Loucy (cell line): ENCODE measurements around the gene SMAP1.

Source experiments
- H2AFZ ChIP-seq: fragments of 200-600 bp; sonication (generic); 2 replicates; pipeline ENCODE4 v1.6.0; 2016; ENCODE audit warnings: antibody characterized with exemption, mild to moderate bottlenecking, low read length, moderate library complexity
- H3F3A ChIP-seq: fragments of 200-600 bp; 2 replicates; pipeline ENCODE4 v1.6.0; 2016; ENCODE audit warnings: antibody characterized with exemption, low read depth, mild to moderate bottlenecking
- H3K27me3 ChIP-seq: fragments of 200-600 bp; sonication (generic); 2 replicates; pipeline ENCODE4 v1.6.1; 2014; ENCODE audit warnings: low read length, mild to moderate bottlenecking; ENCODE audit not compliant: insufficient read depth, poor library complexity, severe bottlenecking
- H3K36me3 ChIP-seq: fragments of 200-600 bp; sonication (generic); 2 replicates; pipeline ENCODE4 v1.6.1; 2016; ENCODE audit warnings: low read length; ENCODE audit not compliant: insufficient read depth
- H3K4me1 ChIP-seq: fragments of 200-600 bp; sonication (generic); 2 replicates; pipeline ENCODE4 v1.5.1; 2014; ENCODE audit warnings: low read length, mild to moderate bottlenecking; ENCODE audit not compliant: insufficient read depth, poor library complexity, severe bottlenecking
- H3K4me2 ChIP-seq: fragments of 200-600 bp; sonication (generic); 2 replicates; pipeline ENCODE4 v1.6.0; 2014; ENCODE audit warnings: antibody characterized with exemption, low read length, low read depth, mild to moderate bottlenecking; ENCODE audit not compliant: poor library complexity, severe bottlenecking
- H3K4me3 ChIP-seq: fragments of 200-600 bp; sonication (generic); 2 replicates; pipeline ENCODE4 v1.5.1; 2014; ENCODE audit warnings: low read length, mild to moderate bottlenecking, mixed read lengths; ENCODE audit not compliant: poor library complexity, severe bottlenecking
- H3K79me2 ChIP-seq: fragments of 200-600 bp; sonication (generic); 2 replicates; pipeline ENCODE4 v1.6.1; 2014; ENCODE audit warnings: low read length; ENCODE audit not compliant: insufficient read depth
- H3K9ac ChIP-seq: fragments of 200-600 bp; sonication (generic); 2 replicates; pipeline ENCODE4 v1.6.0; 2014; ENCODE audit warnings: mild to moderate bottlenecking, low read depth, low read length, moderate library complexity; ENCODE audit not compliant: poor library complexity, severe bottlenecking
- H3K9me2 ChIP-seq: fragments of 200-600 bp; sonication (generic); replicated peaks from 2 replicates; pipeline ENCODE4 v1.6.1; 2016; ENCODE audit warnings: low read depth, low read length, mixed read lengths
- H3K9me3 ChIP-seq: fragments of 200-600 bp; sonication (generic); 2 replicates; pipeline ENCODE4 v1.6.1; 2014; ENCODE audit warnings: mild to moderate bottlenecking, antibody characterized with exemption, low read length, low read depth; ENCODE audit not compliant: insufficient read depth
- H4K20me1 ChIP-seq: fragments of 200-600 bp; sonication (generic); 2 replicates; pipeline ENCODE4 v1.6.0; 2014; ENCODE audit warnings: antibody characterized with exemption, low read length, mild to moderate bottlenecking; ENCODE audit not compliant: insufficient read depth, poor library complexity, severe bottlenecking
- EZH2phosphoT487 ChIP-seq: fragments of 200-600 bp; IDR thresholded peaks from 2 replicates; pipeline ENCODE4 v1.6.1; 2018; ENCODE audit warnings: antibody characterized with exemption, mild to moderate bottlenecking, moderate library complexity, borderline replicate concordance
- TF ChIP-seq, protein P1 (sequence below): fragments of 200-600 bp; sonication (generic); conservative IDR thresholded peaks from 2 replicates; pipeline ENCODE4 v1.5.1; 2014; ENCODE audit warnings: mild to moderate bottlenecking, antibody characterized with exemption, low read length

The SMAP1 gene

DNA sequence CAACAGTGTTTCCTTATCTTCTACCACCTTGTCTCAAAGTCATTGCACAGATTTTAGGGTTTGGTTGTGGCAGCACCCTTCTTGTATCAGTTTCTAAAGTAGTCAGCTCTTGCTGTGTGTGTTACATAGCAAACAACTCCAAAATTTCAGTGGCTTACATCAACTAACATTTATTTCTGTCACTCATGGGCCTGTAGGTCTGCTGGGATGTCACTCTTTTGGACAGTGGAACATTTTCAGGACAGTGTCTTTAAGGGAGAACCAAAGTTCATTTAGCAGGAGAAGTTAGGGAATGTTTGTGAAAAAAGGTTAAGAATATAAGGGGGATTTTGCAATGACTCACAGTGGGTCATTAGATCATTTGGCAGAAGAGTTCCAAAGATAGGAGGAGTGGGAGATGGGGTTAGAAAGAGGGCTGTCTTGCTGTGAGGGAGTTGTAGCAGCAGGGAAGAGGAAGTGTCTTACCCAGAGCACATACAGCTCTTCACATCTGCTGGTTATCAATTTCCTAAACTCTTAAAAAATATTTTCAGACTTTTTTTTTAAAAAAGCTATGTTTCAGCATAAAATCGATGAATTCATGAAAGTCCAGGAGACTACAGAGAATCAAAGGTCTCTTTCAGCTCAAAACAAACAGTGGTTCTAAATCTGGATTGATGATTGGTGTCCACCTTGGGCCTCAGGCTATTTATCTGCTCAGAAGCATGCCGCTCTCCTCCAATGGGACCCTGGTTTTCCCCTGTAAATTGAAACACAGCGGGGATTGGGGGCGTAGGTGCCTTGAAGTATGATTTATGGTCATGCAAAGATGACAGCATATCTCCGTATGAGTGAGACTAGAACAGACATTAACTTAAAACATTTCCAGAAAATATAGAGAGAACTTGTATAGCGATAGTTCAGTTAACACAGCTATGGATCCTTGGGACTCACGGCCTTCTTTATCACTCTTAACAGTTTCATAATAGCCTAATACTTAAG lies 171.9 kb downstream of the SMAP1 start:
- Histone ChIP-seq H4K20me1 (no peaks in the 10 kb centered on the region), H3K27me3 (no peaks in the 10 kb centered on the region), H3K9me3 (no peaks in the 10 kb centered on the region), H3K9me2 (no peaks in the 10 kb centered on the region), H3K36me3 (no peaks in the 10 kb centered on the region), H3K4me1 (peaks cover 6% of the 10 kb centered on the region), H3K79me2 (no peaks in the 10 kb centered on the region), H3F3A (no peaks in the 10 kb centered on the region), H3K9ac (no peak overlapping the region), H2AFZ (no peak overlapping the region), H3K4me2 (no peak overlapping the region), H3K4me3 (no peak overlapping the region)
- TF ChIP-seq, protein P1, sequence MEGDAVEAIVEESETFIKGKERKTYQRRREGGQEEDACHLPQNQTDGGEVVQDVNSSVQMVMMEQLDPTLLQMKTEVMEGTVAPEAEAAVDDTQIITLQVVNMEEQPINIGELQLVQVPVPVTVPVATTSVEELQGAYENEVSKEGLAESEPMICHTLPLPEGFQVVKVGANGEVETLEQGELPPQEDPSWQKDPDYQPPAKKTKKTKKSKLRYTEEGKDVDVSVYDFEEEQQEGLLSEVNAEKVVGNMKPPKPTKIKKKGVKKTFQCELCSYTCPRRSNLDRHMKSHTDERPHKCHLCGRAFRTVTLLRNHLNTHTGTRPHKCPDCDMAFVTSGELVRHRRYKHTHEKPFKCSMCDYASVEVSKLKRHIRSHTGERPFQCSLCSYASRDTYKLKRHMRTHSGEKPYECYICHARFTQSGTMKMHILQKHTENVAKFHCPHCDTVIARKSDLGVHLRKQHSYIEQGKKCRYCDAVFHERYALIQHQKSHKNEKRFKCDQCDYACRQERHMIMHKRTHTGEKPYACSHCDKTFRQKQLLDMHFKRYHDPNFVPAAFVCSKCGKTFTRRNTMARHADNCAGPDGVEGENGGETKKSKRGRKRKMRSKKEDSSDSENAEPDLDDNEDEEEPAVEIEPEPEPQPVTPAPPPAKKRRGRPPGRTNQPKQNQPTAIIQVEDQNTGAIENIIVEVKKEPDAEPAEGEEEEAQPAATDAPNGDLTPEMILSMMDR: no peak
- TF ChIP-seq EZH2phosphoT487: no peak

DNA sequence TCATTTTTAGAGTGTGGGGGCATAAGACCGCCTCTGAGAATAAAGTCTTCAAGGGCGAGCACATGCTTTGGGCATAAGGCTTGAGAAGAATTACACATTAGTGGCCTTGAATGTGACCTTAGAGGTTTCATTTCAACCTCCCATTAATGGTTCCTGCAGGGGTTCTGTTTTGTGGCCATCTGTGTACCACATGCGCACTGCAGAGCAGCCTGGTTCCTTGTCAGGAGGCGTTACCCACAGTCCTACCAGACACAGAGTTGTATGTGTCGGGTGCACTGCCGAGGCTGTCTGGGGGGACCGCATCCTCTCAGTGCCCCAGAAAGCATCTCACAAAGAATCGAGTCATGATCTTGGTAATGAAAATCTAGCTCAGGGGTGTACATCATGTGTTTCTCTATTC lies 173.4 kb downstream of the SMAP1 start:
- no peaks in the 10 kb centered on the region for H3K27me3 ChIP-seq
- no peaks in the 10 kb centered on the region for H3F3A ChIP-seq
- H3K79me2 ChIP-seq: no peaks in the 10 kb centered on the region
- no peak overlapping the region for H3K9ac ChIP-seq
- no peak overlapping the region for H2AFZ ChIP-seq
- H3K4me2 ChIP-seq: no peak overlapping the region
- TF ChIP-seq, protein P1: no peak
- TF ChIP-seq EZH2phosphoT487: no peak
- no peaks in the 10 kb centered on the region for H3K9me2 ChIP-seq
- peaks cover 6% of the 10 kb centered on the region for H3K4me1 ChIP-seq
- no peak overlapping the region for H3K4me3 ChIP-seq
- no peaks in the 10 kb centered on the region for H3K36me3 ChIP-seq
- H4K20me1 ChIP-seq: no peaks in the 10 kb centered on the region
- no peaks in the 10 kb centered on the region for H3K9me3 ChIP-seq

DNA sequence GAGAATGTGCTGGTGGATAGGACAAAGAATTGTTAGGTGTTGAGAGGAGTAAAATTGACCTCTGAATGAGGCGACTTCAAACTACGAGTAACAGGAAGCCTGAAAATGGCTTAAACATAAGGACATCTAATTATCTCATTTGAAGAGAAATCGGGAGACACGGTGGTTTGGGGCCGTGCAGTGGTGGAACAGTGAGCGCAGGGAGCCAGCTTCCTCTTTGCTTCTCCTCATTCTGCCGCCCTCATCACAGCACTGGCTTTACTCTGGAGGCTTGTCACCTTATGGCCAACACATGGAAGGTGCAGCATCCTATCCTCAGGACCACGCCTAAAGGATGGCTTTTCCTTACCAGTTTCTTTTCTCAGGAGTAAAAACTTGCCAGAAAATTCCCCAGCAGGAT lies 174.9 kb downstream of the SMAP1 start:
- no peaks in the 10 kb centered on the region for H3K9me3 ChIP-seq
- H3K9me2 ChIP-seq: no peaks in the 10 kb centered on the region
- H3K9ac ChIP-seq: no peak overlapping the region
- no peaks in the 10 kb centered on the region for H3F3A ChIP-seq
- no peaks in the 10 kb centered on the region for H3K27me3 ChIP-seq
- no peak overlapping the region for H3K4me3 ChIP-seq
- peaks cover 6% of the 10 kb centered on the region for H3K4me1 ChIP-seq
- H3K4me2 ChIP-seq: no peak overlapping the region
- TF ChIP-seq, protein P1: no peak
- no peak for TF ChIP-seq EZH2phosphoT487
- no peaks in the 10 kb centered on the region for H4K20me1 ChIP-seq
- peaks cover 4% of the 10 kb centered on the region; the same call in 1 of the 2 replicates for H3K36me3 ChIP-seq
- H3K79me2 ChIP-seq: no peaks in the 10 kb centered on the region
- H2AFZ ChIP-seq: no peak overlapping the region
